Stimulated activated CD4-positive, alpha-beta T cell treated with anti-CD3 and anti-CD28 coated beads, Interleukin-15, amount 100 ng/mL, for 24 hours (primary cell): ENCODE measurements around the gene ERCC8.
"Not testable (repeated sequence)": the region's sequence is repeated elsewhere in the genome, so short reads cannot be mapped to it uniquely, and the experiment has no call there.

ENCODE experiments used
- DNase-seq: peaks from one replicate; pipeline ENCODE4 v3.0.0-alpha.2; 2020

ERCC8 gene

DNA sequence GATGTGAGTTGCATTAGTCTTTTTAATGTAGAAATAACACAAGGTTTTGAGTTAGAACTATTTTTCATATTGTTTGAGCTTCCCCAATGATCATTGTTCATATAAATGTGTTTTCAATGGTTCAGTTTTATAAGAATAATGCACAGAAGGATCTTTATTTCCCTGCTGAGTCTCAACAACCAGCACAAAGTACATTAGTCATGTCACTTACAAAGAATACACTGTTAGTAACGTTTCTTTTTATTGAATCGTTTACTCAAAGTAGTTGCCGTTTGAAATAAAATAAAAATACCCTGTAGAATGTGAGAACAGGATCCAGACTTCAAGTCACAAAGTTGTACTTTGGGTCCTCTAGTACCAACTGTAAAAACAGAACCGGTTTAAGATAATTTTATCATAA, 41.5 kb downstream of the ERCC8 start:
- no peak for DNase-seq

DNA sequence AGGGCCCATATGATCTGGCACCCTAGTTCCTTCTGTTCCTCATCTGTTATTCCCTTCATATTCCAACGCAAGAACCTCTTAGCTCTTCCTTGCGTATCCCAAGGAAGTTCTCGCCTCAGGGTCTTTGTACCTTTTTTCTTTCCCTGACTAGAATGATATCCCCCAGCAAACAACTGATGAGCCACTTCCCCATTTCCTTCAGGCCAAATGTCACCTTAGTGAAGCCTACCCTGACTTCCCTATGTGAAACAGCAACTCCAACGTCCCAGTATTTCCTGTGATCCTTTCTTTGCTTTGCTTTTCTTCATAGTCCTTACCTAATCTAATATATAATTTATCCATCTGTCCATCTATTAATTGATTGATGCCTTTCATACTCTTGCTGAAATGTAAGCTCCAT, 47.9 kb downstream of the ERCC8 start:
- no peak for DNase-seq

DNA sequence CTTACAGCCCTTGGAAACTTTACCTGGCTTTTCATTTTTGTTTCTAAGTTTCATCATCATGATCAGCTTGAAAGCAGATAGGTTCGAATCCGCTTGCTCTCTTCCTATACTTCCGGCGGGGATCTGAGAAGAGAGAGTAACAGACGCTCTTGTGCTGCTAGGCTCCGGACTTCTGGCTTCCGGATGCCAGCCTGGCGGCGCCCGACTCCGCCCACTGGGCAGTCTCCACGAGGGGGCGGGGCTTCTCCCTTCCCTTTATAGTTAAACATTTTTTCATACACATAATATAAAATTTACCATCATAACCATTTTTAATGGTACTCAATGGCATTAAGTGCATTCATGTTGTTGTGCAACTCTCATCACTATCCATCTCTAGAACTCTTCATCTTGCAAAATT, 51.3 kb downstream of the ERCC8 start:
- no peak for DNase-seq

DNA sequence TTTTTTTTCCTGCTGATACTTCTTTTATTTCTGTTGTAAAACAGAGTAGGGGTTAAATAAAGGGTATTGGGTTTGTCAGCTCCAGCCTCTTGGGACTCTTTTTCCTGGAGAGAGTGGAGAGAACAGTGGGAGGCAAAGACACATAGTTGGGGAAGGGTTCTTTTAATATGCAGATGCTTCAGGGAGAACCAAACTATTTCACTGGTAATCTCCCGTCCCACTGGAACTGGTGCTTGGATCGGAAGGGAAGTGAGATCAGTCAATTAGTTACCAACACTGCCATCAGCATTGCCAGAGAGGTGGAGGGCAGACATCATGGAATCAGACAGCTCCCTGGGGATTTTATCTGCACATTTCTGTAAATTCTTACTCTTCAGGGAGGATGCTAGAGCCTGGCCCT, 53.2 kb downstream of the ERCC8 start:
- DNase-seq, result no peak

DNA sequence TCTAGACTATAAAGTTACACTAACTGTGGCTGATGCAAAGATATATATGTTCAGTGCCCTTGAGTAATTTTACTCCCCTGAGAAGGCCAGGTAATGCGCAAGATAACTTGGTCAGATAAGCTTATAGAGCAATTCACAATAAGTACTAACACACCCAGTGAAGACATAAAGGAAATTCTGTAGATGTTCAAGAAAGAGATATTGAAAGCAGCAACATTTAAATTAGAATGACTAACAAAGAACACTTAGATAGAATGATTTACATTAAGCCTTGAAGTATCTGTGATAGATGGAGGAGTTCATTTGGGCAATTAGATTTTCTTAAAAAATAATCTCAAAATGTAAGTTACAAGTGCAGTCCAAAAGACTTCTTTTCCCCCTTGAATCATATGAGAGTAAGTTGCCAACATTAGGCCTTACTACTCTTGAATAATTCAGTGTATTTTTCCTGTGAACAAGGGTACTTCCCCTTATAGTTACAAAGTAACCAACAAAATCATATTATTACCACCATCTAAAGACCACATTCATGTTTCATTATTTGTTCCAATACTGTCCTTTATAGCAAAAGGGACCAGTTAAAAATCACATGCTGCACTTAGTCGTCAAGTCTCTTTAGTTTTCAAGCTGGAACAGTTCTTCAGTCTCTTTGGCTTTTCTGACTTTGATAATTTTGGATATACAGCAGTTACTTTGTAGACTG, 56.4 kb downstream of the ERCC8 start:
- no peak for DNase-seq

DNA sequence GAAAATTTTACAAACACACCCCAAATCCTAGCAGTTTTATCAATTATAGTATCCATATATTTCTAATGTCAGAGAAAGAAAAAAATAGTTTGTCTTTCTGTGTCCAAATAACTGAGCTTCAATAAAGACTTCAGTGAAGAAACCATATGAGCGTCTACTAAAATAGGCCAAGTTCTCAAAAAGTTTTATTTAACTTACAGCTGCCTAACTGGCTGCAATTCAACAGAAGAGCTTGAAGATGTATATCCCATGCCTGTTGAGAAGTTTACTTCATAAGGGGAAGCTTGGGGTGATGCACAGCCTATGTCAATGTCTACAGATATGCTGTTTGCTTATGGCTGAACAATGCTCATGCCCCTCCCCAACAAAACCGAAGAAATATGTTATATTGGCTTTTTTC, 57.1 kb downstream of the ERCC8 start:
- no peak for DNase-seq

DNA sequence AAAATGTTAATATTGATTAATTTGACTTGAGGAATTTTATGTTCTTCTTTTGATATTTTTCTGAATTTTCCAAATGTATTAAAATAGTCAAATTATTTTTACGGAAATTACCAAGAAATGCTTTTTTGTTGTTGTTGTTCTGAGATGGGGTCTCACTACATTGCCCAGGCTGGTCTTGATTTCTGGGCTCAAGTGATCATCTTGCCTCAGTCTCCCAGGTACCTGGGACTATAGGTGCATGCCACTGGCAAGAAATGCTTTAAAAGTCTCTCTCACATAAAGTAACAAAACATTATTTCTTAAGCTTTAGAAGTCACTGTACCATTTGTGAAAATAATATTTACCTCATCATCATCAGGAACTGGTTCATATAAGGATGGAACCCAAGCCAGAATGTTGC, 57.8 kb downstream of the ERCC8 start:
- DNase-seq, result no peak

DNA sequence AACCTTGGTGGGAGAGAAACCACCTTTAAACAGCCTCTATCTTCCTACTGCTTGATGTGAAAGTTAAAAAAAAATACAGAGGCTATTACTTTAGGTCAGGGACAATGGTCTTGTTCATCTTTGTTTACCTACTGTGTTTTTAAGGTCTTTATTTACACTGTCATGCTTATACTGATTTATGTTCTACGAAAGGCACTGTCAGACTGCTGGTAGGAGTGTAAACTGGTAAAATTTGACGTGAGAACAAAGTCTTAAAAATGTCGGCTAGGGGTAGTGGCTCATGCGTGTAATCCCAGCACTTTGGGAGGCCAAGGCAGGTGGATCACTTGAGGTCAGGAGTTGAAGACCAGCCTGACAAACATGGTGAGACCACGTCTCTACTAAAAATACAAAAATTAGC, 58.7 kb downstream of the ERCC8 start:
- no peak for DNase-seq

DNA sequence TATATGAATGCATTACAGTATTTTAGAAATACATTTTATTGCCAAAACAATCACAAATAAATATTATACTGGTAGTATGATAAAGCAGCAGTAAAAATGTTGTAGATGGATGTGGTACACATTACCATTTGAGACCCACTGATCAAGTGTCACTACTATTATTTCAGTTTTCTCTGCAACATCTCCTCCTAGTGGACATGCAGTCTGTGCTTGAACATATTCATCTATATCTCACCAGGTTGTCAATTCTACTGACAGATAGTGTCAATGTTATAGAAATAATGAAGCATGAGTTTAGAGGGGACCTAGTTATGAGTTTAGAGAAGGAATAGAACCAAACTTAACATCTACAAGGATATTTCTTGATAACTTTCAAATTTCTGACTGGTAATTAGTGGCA, 61.6 kb downstream of the ERCC8 start:
- no peak for DNase-seq

DNA sequence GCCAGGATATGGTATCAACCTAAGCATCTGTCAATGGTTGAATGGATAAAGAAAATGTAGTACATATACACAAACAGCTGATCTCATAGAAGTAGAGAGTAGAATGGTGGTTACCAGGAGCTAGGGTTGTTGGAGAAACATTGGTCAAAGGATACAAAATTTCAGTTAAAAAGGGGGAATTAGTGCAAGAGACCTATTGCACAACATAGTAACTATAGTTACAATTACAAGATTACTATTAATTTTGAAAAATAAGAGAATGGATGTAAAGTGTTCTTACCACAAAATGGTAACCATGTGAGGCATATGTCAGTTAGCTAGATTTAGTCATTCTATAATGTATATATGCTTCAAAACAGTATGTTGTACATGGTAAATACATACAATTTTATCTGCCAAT, 72.0 kb downstream of the ERCC8 start:
- no peak for DNase-seq

DNA sequence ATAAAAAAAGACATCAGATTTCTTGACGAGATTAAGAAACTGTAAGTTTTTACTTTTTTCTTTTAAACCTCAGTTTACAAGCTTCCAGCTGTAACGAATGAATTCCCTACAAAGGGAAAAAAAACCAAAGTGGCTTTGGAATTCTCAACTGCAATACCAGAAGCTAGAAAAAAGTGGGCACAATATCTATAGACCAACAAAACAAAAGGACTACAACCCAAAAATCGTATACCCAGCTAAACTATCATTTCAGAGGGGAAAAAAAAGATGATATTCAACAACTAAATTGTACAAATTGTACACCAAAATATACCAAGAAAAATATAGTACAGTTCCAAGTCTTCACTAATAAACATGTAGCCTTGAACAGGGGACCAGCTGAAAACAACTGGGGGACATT, 74.0 kb downstream of the ERCC8 start:
- no peak for DNase-seq

DNA sequence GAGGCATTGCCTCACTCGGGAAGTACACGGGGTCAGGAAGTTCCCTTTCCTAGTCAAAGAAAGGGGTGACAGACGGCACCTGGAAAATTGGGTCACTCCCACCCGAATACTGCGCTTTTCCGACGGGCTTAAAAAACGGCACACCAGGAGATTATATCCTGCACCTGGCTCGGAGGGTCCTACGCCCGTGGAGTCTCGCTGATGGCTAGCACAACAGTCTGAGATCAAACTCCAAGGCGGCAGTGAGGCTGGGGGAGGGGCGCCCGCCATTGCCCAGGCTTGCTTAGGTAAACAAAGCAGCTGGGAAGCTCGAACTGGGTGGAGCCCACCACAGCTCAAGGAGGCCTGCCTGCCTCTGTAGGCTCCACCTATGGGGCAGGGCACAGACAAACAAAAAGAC, 84.3 kb downstream of the ERCC8 start:
- DNase-seq, result not testable (repeated sequence)

DNA sequence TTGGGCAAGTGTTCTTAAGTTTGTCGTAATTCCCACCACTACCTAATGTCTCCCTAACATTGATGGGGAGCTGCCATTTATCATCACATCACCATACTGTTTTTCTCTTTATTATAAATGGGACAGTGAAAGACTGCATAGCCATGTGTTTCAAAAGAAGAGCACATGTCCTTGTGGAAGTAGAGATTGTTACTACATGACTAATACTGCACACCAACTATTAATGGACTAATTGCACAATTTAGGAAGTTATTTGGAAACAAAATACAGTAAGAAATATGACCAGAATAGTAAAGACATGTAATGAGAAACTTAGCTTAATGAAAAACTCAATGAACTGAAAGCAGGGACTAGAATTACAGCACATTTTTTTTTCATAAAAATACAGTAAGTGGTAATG, 88.8 kb downstream of the ERCC8 start:
- DNase-seq, result no peak

DNA sequence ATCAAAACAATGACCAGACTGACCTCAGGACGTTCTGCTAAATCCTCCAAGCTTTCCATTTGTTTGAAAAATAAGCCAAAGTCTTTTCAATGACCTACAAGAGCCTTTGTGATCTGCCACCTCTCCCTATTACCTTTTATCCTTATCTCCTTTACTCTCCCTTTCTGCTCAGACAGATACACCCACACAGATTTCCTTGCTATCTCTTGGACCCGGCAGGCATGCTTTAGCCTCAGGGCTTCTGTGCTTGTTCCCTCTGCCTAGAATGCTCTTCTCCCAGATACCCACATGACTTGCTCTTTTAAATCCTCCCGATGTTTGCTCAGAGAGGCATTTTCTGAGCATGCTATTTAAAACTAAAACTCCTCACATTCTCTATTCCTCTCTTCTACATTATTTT, 91.9 kb downstream of the ERCC8 start:
- DNase-seq, result no peak

DNA sequence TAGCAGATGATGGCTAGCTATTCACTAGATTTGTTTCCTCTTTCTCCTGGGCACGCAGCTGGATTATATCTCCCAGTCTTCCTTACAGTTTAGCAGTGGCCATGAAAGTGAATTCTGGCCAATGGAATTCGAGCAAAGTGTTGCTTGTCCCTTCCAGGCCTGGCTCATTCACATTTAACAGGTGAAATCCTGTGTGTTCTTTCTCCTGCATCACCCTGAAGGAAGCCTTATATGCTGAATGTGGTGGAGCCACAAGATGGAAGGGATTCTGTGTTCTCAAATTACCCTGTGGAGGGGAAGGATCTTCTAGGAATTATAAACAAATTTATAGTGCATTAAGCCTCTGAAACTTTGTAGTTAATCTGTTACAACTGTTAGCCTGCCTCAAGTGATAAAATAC, 92.6 kb downstream of the ERCC8 start:
- DNase-seq, result no peak

DNA sequence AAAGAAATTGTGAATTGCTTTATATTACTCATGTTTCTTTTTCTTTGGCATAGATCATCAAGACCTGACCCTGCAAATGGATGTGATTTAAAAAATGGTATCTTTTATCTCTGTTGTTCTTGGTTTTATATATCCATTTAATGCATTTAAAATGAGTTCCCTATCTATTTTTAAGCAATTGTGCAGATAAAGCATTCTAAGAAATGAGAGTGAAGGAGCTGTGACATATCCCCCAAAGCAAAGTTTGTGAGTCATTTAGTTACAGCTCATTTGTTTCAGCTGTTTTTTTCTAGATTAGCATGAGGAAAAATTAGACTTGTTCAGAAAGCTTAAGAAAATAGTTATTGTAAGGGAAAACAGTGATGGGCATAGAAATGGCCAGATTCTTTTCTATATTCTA, 93.2 kb downstream of the ERCC8 start:
- DNase-seq, result no peak

DNA sequence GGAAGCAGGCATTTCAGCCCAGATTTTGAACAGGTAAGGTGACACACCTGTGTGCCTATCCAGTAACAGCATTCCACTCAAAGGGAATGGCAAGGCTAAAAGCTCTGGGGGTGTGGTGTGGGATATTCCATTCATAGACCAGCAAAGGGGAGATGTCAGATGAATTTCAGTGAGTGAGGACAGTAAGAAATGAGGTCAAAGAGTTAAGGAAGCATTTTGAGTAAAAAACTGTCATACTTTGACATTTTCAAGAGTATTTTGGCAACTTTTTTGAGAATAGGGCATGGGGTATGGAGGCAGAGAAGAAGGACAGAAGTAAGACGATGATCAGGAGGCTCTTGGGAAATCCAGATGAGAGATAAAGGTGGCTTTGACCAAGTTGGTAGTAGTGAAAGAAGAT, 98.6 kb downstream of the ERCC8 start:
- no peak for DNase-seq

DNA sequence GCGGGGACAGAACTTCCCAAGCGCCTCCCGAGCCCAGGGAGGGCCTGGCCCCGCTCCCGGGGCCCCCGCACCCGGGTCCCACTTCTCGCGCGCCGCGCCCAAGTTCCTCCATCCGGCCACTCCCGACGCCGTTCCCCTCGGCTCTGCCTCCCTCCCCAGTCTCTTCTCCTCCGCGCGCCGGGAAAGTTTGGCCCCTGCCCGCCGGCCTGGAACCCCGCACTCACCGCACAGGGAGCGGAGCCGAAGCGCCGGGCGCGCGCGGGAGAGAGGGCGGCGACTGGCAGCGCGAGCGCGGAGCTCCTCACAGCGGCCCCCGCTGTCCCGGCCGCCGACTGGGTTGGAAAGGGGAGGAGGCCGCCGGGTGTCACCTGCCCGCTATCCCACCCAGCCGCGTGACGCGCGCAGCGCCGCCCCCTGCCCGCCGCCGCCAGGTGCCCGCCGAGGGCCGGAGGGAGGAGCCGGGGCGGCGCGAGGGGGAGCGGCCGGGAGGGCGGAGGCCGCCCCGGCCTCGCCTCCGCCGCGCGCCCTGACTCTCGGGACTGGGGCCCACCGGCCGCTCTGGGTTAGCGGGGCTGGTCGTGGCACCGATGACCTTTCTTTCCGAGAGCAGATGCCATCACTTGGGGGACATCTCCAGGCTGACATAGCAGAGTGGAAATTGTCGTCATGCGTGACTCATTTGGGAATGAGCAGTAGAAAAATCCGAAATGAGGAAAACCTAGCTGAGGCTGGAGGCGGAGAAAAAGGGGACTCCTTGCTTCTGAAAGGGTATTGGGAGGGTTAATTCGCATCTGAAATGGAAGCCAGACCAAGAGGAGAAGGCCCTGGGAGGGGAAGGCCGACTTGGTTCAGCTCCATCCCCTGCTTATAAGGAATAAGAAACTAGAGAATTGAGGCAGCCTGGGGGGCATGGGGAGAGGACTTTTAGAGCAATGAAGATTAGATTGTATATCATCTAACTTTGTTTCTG, 100.6 kb downstream of the ERCC8 start, which contains the start of gene ELOVL7:
Gene ELOVL7, minus strand, starts transcription at position 334 of the 970 bp plus-strand sequence. CDS start 56,872 bp downstream, outside the sequence.
- DNase-seq, result peak; percentile 73

DNA sequence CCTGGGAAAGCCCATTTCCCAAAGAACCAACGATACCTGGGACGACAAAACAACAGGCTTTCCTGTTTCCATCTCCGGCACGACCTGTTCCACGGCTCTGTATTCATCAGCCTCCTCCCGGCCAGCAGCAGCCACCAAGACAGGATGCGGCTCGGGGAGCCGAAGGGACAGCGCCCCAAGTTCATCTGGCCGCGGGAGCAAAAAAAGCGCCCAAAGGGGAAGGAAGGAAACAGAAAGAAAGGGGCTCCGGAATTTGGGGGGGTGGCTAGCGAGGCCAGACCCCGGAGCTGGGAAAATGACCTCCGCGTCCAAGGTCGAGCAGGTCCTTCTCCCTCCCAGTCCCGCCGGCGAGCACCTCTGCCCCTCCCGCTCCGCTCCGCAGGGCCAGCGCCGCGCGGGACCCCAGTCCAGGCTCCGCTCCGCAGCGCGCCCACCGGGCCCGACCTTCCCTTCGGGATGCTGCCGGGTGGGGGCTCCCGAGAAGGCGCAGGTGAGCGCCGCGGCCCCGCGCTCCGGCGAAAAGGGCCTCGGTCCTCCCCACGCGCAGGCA, 101.4 kb downstream of the ERCC8 start:
- DNase-seq, result peak; percentile 20

DNA sequence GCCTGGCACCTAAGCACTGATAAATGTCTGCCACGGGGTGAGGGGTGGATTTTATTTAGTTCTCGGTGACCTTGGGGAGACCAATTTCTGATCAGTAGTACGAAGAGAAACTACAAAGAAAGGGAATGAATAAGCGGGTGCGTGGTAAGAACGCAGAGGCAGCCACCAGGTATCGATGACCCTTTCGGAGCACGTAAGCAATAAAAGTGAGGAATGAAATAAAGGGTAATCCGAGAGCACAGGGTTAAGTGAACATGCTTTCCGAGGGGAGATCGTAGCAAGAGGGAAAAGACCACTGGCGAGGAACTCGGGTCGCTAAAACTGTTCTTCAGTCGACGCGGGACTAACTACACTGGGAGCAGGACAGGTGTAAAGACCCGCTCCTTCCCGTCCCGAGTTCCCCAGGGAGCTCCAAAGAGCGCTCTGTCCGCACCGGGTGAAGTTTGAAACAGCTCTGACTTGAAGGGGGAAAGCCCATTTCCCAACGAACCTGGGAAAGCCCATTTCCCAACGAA, 101.9 kb downstream of the ERCC8 start:
- no peak for DNase-seq

DNA sequence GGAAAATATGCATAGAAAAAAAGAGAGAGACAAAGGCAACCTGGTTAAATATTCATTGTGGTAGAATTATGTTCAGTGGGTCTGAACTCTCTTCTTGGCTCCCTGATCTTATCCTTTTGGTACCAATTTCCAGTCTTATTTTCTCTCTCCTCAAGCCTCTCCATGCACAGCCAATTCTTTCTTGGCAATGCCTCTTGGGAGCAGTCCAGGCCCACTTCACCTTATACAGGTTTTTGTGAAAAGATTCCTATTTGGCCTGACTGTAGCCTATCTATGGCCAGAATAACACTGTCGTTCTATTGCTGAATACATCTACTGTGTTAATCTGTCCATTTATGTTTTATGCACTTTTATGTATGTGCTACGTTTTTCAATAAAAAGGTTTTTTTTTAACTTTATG, 103.5 kb downstream of the ERCC8 start:
- no peak for DNase-seq

DNA sequence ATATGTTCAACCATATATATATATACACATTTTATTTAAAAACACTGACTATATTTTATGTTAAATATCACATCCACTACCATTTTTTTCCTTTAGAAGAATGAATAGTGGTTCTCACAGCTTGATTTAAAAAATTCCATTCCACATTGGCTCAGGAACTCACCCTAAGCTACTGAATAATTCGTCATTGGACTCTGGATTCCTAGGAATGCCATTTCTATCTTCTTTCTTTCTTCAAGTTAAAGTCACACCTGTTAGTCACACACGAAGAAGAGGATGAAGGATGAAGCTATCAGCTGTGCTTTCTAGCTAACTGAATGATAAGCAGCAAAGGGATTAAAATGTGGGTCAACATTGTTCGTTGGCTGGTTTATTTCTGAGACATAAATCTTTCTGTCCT, 108.7 kb downstream of the ERCC8 start:
- DNase-seq, result no peak

DNA sequence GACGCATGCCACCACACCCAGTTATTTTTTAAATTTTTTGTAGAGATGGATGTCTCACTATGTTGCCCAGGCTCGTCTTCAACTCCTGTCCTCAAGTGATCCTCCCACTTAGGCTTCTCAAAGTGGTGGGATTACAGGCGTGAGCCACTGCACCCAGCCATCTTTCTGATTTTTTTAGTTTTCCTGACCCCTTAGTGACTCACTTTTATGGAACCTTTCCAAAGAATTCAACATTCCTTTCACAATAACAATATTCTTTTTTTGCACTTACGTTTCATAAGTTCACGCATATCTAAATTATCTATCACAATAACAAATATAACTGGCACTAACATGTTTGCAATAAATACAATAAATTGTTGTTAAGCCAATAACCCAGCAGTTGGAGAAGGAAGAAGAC, 109.3 kb downstream of the ERCC8 start:
- DNase-seq, result no peak

DNA sequence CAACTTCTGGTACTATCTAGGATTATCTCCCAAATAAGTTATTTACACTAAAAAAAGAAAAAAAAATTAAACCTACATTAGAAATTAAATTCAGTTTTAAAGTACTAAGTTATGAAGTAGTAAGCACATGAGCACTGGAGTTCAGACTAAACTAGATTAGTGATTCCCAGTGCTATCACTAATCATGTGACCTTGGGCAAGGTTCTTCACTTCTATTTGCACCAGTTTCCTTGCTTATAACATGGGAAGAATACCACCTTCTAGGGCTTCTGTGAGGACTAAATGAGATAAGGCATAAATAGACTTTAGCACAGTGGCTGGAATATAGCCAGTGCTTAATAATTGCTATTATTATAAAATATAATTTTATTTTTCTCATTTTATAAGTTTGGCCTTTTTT, 111.3 kb downstream of the ERCC8 start:
- DNase-seq, result no peak
